Measurements from ENCODE around the gene STXBP5L. TPM values are rescaled to one million over a fixed set of nuclear protein-coding genes. Genes with fewer than 3 reads are reported as not detected.

STXBP5L gene
- total and polyA plus RNA-seq, 10 of the 15 experiments (the other 5 are each of a cell fraction or from before 2014, with no cell fraction given) = under 0.01 to 0.08 (median 0.04) TPM; not detected in 6

DNA sequence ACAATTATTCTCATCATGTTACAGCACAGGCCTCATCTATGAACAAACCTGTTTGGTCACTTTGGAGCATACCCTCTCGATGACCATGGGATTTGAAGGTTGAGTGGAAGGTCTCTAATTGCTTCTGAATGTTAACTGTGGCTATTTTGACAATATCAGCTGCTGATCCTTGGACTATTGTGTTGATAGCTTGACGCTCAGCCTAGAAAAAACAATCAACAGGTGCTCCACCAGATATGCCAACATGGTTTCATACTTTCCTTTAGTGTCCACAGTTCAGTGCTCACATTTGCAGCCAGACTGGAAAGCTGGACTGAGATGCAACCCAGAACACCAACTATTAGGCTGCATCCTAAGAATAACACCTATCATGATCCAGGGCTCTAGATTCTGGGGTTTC, 528.1 kb downstream of the STXBP5L start:
- Histone ChIP-seq H3K27me3 (replicated peaks in 1 of 2; ENCODE audit: control insufficient read depth in 2 of 2, insufficient read depth in 2 of 2, low read length in 1 of 2) (no peaks in the 10 kb centered on the region), H3K4me2 (ENCODE audit: control insufficient read depth, insufficient read depth) (no peak overlapping the region), H3K36me3 (ENCODE audit: control insufficient read depth in 2 of 2, insufficient read depth in 2 of 2, low read length in 1 of 2) (peaks cover 4 to 9% of the 10 kb centered on the region in 2 experiments), H3K9ac (ENCODE audit: control insufficient read depth, insufficient read depth, low read length) (no peak overlapping the region), H3K4me3 (no peak overlapping the region), H4K20me1 (ENCODE audit: control insufficient read depth, insufficient read depth) (no peaks in the 10 kb centered on the region), H3K9me3 (replicated peaks; ENCODE audit: control insufficient read depth, insufficient read depth, low read length) (no peaks in the 10 kb centered on the region), H3K27ac (ENCODE audit: control insufficient read depth, insufficient read depth) (no peak overlapping the region), H3K4me1 (ENCODE audit: control insufficient read depth, insufficient read depth, low read length) (peaks cover 9% of the 10 kb centered on the region), H2AFZ (ENCODE audit: control insufficient read depth, low read depth, low read length) (no peak overlapping the region), H3K79me2 (ENCODE audit: control insufficient read depth, insufficient read depth, low read length) (no peaks in the 10 kb centered on the region)
- in situ Hi-C loops (cut with MboI) = no loop called here
- FAIRE-seq (no peak), DNase-seq (ENCODE audit: low read depth, low spot score) (no peak), ATAC-seq (no peak)
- ChIA-PET POLR2A (interaction anchor here (0.5 kb wide), 1 partner anchor 1602 kb away, joined by 7 read pairs; no protein-coding TSS in a partner anchor), RAD21 (ENCODE audit: unreplicated experiment) (no interaction called here), CTCF (no interaction called here), SMC1A (ENCODE audit: uncharacterized antibody, unreplicated experiment) (interaction anchor here (1.1 kb wide), 1 partner anchor 10 kb away, joined by 4 read pairs; no protein-coding TSS in a partner anchor)
- TF ChIP-seq RAD51 (IDR thresholded peaks at IDR 0.05) (no peak), ESRRA (IDR thresholded peaks at IDR 0.05; ENCODE audit: low read length) (no peak), JUND (IDR thresholded peaks at IDR 0.05; ENCODE audit: low read depth, low read length) (no peak), SIX5 (IDR thresholded peaks at IDR 0.05; ENCODE audit: low read depth, low read length, severe bottlenecking) (no peak), FOS (IDR thresholded peaks at IDR 0.05; ENCODE audit: borderline replicate concordance, extremely low read depth, insufficient read length) (no peak), SREBF2 (IDR thresholded peaks at IDR 0.05; ENCODE audit: low read length) (no peak), CHD2 (IDR thresholded peaks at IDR 0.05; ENCODE audit: borderline replicate concordance, low read depth, low read length) (no peak)
- TF ChIP-seq, protein P1, sequence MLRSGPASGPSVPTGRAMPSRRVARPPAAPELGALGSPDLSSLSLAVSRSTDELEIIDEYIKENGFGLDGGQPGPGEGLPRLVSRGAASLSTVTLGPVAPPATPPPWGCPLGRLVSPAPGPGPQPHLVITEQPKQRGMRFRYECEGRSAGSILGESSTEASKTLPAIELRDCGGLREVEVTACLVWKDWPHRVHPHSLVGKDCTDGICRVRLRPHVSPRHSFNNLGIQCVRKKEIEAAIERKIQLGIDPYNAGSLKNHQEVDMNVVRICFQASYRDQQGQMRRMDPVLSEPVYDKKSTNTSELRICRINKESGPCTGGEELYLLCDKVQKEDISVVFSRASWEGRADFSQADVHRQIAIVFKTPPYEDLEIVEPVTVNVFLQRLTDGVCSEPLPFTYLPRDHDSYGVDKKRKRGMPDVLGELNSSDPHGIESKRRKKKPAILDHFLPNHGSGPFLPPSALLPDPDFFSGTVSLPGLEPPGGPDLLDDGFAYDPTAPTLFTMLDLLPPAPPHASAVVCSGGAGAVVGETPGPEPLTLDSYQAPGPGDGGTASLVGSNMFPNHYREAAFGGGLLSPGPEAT (IDR thresholded peaks at IDR 0.05; ENCODE audit: low read depth) = no peak
- BruUV-seq (replicated peaks) = no TSS peak
- WGBS (ENCODE audit: insufficient coverage, insufficient replicate concordance, low lambda C conversion rate, missing lambda C conversion rate) = 98% methylated on average over 2 of the region's 2 CpGs
- intact Hi-C loops (cut with micrococcal nuclease; ENCODE audit: unreplicated experiment) = no loop called here
